Right forelimb (tissue), 1 donor: ENCODE data around the gene TMC6.
A peak's percentile ranks its signal among the peaks of the same experiment; 100 is the strongest.
"Not testable (repeated sequence)": the region's sequence is repeated elsewhere in the genome, so short reads cannot be mapped to it uniquely, and the experiment has no call there.

Source experiments
- DNase-seq: peaks from one replicate; pipeline ENCODE4 v3.0.0-alpha.2; 2018

The TMC6 gene, protein sequence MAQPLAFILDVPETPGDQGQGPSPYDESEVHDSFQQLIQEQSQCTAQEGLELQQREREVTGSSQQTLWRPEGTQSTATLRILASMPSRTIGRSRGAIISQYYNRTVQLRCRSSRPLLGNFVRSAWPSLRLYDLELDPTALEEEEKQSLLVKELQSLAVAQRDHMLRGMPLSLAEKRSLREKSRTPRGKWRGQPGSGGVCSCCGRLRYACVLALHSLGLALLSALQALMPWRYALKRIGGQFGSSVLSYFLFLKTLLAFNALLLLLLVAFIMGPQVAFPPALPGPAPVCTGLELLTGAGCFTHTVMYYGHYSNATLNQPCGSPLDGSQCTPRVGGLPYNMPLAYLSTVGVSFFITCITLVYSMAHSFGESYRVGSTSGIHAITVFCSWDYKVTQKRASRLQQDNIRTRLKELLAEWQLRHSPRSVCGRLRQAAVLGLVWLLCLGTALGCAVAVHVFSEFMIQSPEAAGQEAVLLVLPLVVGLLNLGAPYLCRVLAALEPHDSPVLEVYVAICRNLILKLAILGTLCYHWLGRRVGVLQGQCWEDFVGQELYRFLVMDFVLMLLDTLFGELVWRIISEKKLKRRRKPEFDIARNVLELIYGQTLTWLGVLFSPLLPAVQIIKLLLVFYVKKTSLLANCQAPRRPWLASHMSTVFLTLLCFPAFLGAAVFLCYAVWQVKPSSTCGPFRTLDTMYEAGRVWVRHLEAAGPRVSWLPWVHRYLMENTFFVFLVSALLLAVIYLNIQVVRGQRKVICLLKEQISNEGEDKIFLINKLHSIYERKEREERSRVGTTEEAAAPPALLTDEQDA

GRCh38 chr17:78128551-78129350 lies at the start of gene TMC6:
Gene TMC6 (minus strand): TSS chr17:78128755. CDS start chr17:78126832, 1,923 bp downstream.
- DNase-seq: no peak

DNA sequence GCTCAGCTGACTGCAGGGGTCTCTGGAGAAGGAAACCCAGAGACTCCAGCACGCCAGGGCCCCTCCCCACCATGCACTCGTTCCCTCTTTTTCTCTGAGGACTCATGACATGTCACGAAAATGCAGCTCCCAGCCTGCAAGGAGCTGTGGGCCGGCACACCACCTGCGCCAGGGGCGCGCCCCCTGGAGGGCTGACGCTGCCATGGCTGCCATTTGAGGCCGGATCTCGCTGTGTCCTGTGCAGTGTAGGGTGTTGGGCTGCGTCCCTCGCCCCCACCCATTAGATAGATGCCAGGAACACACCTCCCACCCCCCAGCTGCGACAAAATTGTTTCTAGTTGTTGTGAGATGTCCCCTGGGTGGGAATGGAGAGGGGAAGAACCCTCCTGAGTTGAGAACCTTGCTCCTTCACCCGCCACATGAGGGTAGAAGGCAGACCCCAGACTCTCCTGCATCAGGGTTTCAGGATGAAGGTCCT lies 48.0 kb upstream of the TMC6 start:
- DNase-seq: peak; percentile 81

- no peak for DNase-seq
Measured at GRCh38 chr17:78175643-78175981, 47.1 kb upstream of the TMC6 start.

GRCh38 chr17:78174870-78175642 lies 46.5 kb upstream of the TMC6 start:
- no peak for DNase-seq

- DNase-seq: no peak
Measured at GRCh38 chr17:78174346-78174869, 45.9 kb upstream of the TMC6 start.

DNA sequence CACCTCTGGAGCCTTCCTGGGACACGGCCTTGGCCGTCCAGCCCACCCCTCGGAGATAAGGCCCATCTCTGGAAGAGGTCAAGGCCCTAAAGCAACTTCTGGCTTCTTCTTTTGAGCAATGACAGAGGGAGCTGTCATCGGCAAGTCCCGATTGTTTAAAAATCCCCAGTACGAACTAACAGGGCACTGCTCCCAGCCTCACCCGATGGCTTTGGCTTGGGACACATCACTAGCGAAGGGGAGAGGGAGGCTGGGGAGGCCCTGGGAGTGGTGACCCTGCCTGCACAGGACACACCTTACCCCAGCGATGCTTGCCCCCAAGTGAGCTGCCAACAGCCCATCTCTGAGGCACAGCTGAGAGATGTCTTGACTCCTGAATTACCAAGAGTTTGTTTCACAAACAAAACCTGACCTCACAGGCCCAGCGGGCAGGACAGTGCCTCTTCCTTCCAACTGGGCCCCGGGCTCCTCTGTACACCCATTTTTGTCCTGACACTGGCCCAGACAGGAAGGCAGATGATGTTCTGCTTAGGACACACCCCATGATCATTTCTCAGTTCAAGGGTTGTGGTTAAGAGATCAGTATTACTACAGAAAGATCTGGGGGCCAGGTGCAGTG lies 44.7 kb upstream of the TMC6 start:
- DNase-seq: no peak

GRCh38 chr17:78172249-78173051 lies 43.9 kb upstream of the TMC6 start:
- no peak for DNase-seq

- DNase-seq: not testable (repeated sequence)
Measured at GRCh38 chr17:78171591-78172248, 43.2 kb upstream of the TMC6 start.

- DNase-seq: no peak
Measured at GRCh38 chr17:78170692-78171590, 42.4 kb upstream of the TMC6 start.

DNA sequence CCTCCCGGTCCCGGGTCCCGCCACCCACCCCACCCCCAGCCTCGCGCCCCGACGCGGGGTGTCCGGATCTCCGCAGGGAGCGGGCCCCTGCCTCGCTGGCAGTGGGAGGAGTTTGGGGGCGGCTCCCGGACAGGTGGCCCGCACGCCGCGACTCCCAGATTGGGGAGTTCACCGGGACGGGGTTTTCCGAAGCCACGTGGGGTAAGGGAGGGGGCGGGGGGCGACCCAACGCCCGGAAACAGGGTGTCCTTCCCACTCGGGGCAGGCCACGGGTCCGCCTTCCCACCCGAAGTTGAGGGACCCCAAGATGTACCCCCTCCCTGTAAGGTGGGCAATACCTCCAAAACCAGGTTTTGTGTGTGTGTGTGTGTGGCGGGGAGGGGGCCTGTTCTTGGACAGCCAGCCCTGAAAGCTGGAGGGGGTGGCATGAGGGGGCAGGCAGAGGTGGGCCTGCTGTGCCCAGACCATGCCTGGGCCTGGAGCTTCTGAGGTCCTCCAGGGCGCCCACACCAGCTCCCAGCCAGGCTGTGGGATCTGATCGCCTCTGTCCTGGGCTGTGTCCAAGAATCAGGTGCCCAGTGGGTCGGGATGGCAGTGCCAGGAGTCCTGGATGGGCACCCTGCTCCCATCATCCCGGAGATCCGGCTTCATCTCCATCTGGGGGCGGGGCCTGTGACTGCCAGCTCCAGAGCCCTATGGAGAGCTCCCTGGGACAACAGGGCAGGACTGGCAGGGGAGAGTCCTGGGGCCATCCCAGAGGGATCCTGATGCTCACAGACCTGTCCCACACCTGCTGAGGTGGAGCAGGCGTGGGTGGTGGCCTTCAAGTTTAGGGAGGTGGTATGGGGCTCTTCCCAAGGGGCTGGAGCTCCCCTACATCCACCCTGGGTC lies 40.6 kb upstream of the TMC6 start:
- no peak for DNase-seq

GRCh38 chr17:78168242-78168902 lies 39.8 kb upstream of the TMC6 start, which contains the start of gene SYNGR2:
Gene SYNGR2 (plus strand): TSS chr17:78168581. CDS start chr17:78168617, 36 bp downstream.
- peak; percentile 74 for DNase-seq

DNA sequence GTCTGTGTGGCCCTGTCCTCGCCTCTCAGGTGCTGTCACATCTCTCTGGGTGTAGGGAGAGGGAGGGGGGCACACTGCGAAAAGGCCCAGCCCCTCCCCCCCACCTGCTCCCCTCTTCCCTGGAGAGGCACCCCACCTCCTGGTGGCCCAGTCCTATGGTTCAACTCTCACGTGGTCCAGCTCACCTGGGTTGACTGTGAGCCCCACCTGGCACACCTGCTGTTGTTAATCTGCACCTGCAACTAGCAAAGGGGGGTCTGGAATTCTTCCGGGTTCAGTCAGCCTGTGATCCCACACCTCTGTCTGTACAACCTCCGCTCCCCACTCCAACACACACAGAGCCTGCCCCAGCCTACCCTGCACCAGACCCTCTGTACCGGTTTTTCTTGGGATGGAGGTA lies 37.9 kb upstream of the TMC6 start:
- no peak for DNase-seq

- no peak for DNase-seq
Measured at GRCh38 chr17:78164748-78165607, 36.4 kb upstream of the TMC6 start.

DNA sequence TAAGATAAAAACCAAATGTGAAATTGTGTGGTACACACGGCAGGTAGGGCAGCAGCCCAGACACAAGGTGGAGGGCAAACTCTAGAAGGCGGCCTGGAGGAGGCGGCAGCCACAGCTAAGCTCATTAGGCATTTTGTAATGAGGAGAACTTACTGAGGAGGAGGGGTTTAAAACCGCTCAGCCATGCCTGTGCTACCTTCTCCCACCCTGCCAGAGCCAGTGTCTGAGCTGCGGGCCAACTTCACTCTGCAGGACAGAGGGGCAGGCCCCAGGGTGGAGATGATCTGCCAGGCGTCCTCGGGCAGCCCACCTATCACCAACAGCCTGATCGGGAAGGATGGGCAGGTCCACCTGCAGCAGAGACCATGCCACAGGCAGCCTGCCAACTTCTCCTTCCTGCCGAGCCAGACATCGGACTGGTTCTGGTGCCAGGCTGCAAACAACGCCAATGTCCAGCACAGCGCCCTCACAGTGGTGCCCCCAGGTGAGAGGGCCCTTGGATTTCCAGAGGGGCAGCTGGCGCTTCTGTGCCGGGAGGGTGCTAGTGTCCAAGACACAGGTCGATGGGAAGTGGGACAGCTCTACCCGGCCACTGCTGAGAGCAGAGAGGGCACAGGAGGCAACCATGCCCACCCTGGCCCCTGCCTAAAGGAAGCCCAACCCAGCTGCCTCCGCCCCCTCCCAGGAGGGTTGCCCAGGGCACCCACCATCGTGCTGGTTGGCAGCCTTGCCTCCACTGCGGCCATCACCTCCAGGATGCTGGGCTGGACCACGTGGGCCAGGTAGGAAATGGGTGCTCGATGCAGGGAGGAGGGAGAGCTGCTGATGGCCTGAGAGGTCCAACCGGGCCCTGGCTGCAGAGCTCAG lies 35.6 kb upstream of the TMC6 start:
- DNase-seq: no peak

DNA sequence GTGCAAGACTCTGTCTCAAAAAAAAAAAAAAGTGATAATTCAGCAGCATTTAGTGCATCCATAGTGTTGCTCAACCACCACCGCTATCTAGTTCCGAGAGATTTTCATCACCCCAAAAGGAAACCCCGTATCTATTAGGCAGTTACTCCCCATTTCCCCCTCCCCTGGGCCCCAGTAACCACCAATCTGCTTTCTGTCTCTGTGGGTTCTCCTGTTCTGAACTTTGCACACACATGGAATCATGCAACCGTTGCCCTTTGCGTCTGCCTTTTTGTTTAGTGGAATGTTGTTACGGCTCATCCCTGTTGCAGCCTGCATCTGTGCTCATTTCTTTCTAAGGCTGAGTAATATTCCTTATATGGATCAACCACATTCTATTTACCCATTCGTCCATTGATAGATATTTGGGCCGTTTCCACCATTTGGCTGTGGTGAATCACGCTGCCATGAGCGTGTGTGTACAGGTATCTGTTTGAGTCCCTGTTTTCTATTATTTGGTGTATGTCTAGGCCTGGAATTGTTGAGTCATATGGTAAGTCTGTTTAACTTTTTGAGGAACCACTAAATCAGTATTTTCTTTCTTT lies 31.1 kb upstream of the TMC6 start:
- DNase-seq: no peak
